HepG2 (cell line): ENCODE data around the gene UBE2H. TPM values are rescaled to one million over a fixed set of nuclear protein-coding genes. Genes with fewer than 3 reads are reported as not detected.

Experiments used
- ATAC-seq: fragments of 200-7000 bp; cut with Tn5 transposase; 3 replicates; pipeline ENCODE4 v1.9.1; 2020; ENCODE audit warnings: mild to moderate bottlenecking, moderate library complexity
- BruUV-seq: library from RNA; stranded (reverse); fragments of 400-500 nt; replicated peaks from 2 replicates; lab custom pipeline; 2021; lab: Mats Ljungman, UMichigan
- CTCF ChIA-PET: fragments of 300-600 bp; formaldehyde crosslinking; extraction: SDS; loops from one replicate; lab custom pipeline; 2021; ENCODE audit warnings: low total read pairs, inconsistent platforms, low intra/inter-chr PET ratio; lab: Yijun Ruan, JAX
- POLR2A ChIA-PET: fragments of 350-600 bp; sonication (Branson Sonifier 250); formaldehyde crosslinking; loops from one replicate; lab custom pipeline; 2020; ENCODE audit warnings: antibody characterized with exemption, inconsistent platforms; lab: Yijun Ruan, JAX
- DNase-seq: peaks from one replicate; pipeline ENCODE4 v3.0.0-alpha.2; 2015; ENCODE audit warnings: low spot score
- FAIRE-seq: peaks from 3 replicates; lab custom pipeline; 2011; peaks lifted over from hg19 to GRCh38; lab: Jason Lieb, UNC
- H2AFZ ChIP-seq: one replicate; pipeline ENCODE4 v1.6.1; 2011; ENCODE audit warnings: low read length, inconsistent platforms
- H3K27ac ChIP-seq: fragments of 300-600 bp; 3 replicates; pipeline ENCODE4 v1.8.0; 2011; ENCODE audit warnings: mixed run types, mild to moderate bottlenecking, mixed read lengths, low read length, inconsistent platforms; ENCODE audit not compliant: insufficient read depth; ENCODE audit errors: extremely low read length
- H3K27me3 ChIP-seq, 2 experiments: fragments of 200-600 bp in 1 of 2; 2 replicates in 1 of 2; 3 replicates in 1 of 2; pipeline versions ENCODE4 v1.6.0 to v1.8.0; 2011; ENCODE audit warnings: low read length in 2 of 2, mild to moderate bottlenecking in 2 of 2, moderate library complexity in 2 of 2, inconsistent platforms in 1 of 2; ENCODE audit not compliant: insufficient read depth in 2 of 2, control insufficient read depth in 1 of 2
- H3K36me3 ChIP-seq, 2 experiments: fragments of 200-600 bp in 1 of 2; replicated peaks in 1 of 2; 2 replicates in 1 of 2; 3 replicates in 1 of 2; pipeline versions ENCODE4 v1.5.1 to v1.8.0; 2011; ENCODE audit warnings: low read length in 2 of 2, inconsistent platforms in 1 of 2; ENCODE audit not compliant: insufficient read depth in 2 of 2, control insufficient read depth in 1 of 2
- H3K4me1 ChIP-seq: 2 replicates; pipeline ENCODE4 v1.5.1; 2012; ENCODE audit warnings: low read length, inconsistent platforms; ENCODE audit not compliant: insufficient read depth
- H3K4me2 ChIP-seq: 2 replicates; pipeline ENCODE4 v1.6.0; 2011; ENCODE audit warnings: low read depth, low read length, inconsistent platforms
- H3K4me3 ChIP-seq, 3 experiments: fragments of 200-600 bp in 1 of 3; sonication (generic), shearing (Covaris generic) in 1 of 3; replicated peaks in 1 of 3; 2 replicates each; pipeline ENCODE4 v1.5.1; 2011 to 2016; ENCODE audit warnings: low read length in 3 of 3, inconsistent platforms in 2 of 3, low read depth in 2 of 3, mild to moderate bottlenecking in 2 of 3, control low read depth in 1 of 3, mixed read lengths in 1 of 3; ENCODE audit not compliant: insufficient read depth in 1 of 3
- H3K79me2 ChIP-seq: one replicate; pipeline ENCODE4 v1.6.1; 2011; ENCODE audit warnings: low read length, inconsistent platforms; ENCODE audit not compliant: insufficient read depth
- H3K9ac ChIP-seq: 2 replicates; pipeline ENCODE4 v1.6.0; 2011; ENCODE audit warnings: mild to moderate bottlenecking, low read depth, low read length, inconsistent platforms; ENCODE audit not compliant: insufficient read depth
- H3K9me3 ChIP-seq: 2 replicates; pipeline ENCODE4 v1.5.1; 2012; ENCODE audit warnings: mild to moderate bottlenecking, low read length
- H4K20me1 ChIP-seq: 2 replicates; pipeline ENCODE4 v1.6.0; 2011; ENCODE audit warnings: inconsistent platforms, mild to moderate bottlenecking, low read length, moderate library complexity; ENCODE audit not compliant: insufficient read depth
- ELK4 ChIP-seq: sonication (generic); formaldehyde crosslinking; IDR thresholded peaks from 2 replicates; pipeline ENCODE4 v1.9.0; 2021; ENCODE audit warnings: missing genetic modification reagents, borderline replicate concordance
- KDM2A ChIP-seq: sonication (generic); formaldehyde crosslinking; IDR thresholded peaks from 2 replicates; pipeline ENCODE4 v1.4.0; 2020; ENCODE audit warnings: low read depth, missing genetic modification reagents, borderline replicate concordance
- KLF16 ChIP-seq, 2 experiments: sonication (generic) in 1 of 2; formaldehyde crosslinking in 1 of 2; IDR thresholded peaks; 2 replicates each; pipeline versions ENCODE4 v1.6.1 to v1.8.0; 2016 to 2023; ENCODE audit warnings: missing genetic modification reagents in 2 of 2, missing compliant biosample characterization in 1 of 2
- KMT2A ChIP-seq: sonication (generic); formaldehyde crosslinking; IDR thresholded peaks from 2 replicates; pipeline ENCODE4 v1.4.0; 2020; ENCODE audit warnings: missing genetic modification reagents
- MAFG ChIP-seq: sonication (generic); formaldehyde crosslinking; IDR thresholded peaks from 2 replicates; pipeline ENCODE4 v1.5.1; 2020; ENCODE audit warnings: mild to moderate bottlenecking, missing genetic modification reagents
- MTA3 ChIP-seq: sonication (generic); formaldehyde crosslinking; IDR thresholded peaks from 2 replicates; pipeline ENCODE4 v1.4.0; 2020; ENCODE audit warnings: missing genetic modification reagents
- MYNN ChIP-seq: sonication (generic); formaldehyde crosslinking; IDR thresholded peaks from 2 replicates; pipeline ENCODE4 v1.4.0; 2020; ENCODE audit warnings: mild to moderate bottlenecking, low read depth, missing genetic modification reagents
- NPAS2 ChIP-seq: sonication (generic); formaldehyde crosslinking; IDR thresholded peaks from 2 replicates; pipeline ENCODE4 v1.8.0; 2022; ENCODE audit warnings: mild to moderate bottlenecking, missing genetic modification reagents, borderline replicate concordance
- PAF1 ChIP-seq: IDR thresholded peaks from 2 replicates; pipeline ENCODE4 v1.6.1; 2016; ENCODE audit warnings: missing genetic modification reagents, missing compliant biosample characterization
- SP5 ChIP-seq: IDR thresholded peaks from 2 replicates; pipeline ENCODE4 v1.6.1; 2016; ENCODE audit warnings: low read depth, borderline replicate concordance
- ZBTB3 ChIP-seq: sonication (generic); formaldehyde crosslinking; IDR thresholded peaks from 2 replicates; pipeline ENCODE4 v1.4.0; 2020; ENCODE audit warnings: low read depth, mild to moderate bottlenecking, moderate library complexity, missing genetic modification reagents, borderline replicate concordance
- ZIK1 ChIP-seq: sonication (generic); formaldehyde crosslinking; IDR thresholded peaks from 2 replicates; pipeline ENCODE4 v1.5.0; 2020; ENCODE audit warnings: mild to moderate bottlenecking, low read depth, missing genetic modification reagents, borderline replicate concordance
- ZNF441 ChIP-seq: sonication (generic); formaldehyde crosslinking; IDR thresholded peaks from 2 replicates; pipeline ENCODE4 v1.7.0; 2021; ENCODE audit warnings: missing genetic modification reagents, borderline replicate concordance
- WGBS: methylation state at CpG from one replicate; pipeline ENCODE4 v1.1.6; 2017; ENCODE audit warnings: low lambda C conversion rate; 5-methylcytosine and 5-hydroxymethylcytosine counted together
- in situ Hi-C: cut with HindIII; loops from 2 replicates; pipeline ENCODE4 v1.10.0; 2017; ENCODE audit warnings: low pct_unique_long_range_greater_than_20kb; ENCODE audit not compliant: extremely low pct_ligation_motif_present
- intact Hi-C: fragments of 100-400 bp; cut with micrococcal nuclease; formaldehyde crosslinking; loops from one replicate; pipeline ENCODE4 v1.10.0; 2022; ENCODE audit not compliant: unreplicated experiment
- polyA plus RNA-seq, 8 experiments: library from polyadenylated mRNA; depleted of rRNA in 3 of 8; stranded (reverse) in 7 of 8; unstranded in 1 of 8; fragments of >200 nt; fragmentation: Illumina TruSeq in 4 of 8; extraction: Trizol in 4 of 8; gene quantifications; 2 replicates each; pipeline versions ENCODE4 v1.2.1 to v1.2.3, GENCODE V29; 2011 to 2016; ENCODE audit warnings: low read depth in 4 of 8, missing spikeins in 1 of 8, mixed read lengths in 1 of 8; ENCODE audit not compliant: insufficient read depth in 1 of 8
- total RNA-seq, 5 experiments: library from RNA; depleted of rRNA; stranded (reverse); fragments of >200 nt; fragmentation: Illumina TruSeq; extraction: Trizol; gene quantifications; 2 replicates each; pipeline ENCODE4 v1.2.3, GENCODE V29; 2016; ENCODE audit warnings: low read depth in 1 of 5

Gene UBE2H
- total and polyA plus RNA-seq, 2 of the 13 experiments (the other 11 are each of a cell fraction or from before 2014, with no cell fraction given): 15.5 to 40.1 TPM

- WGBS: 93% methylated on average over 3 of the region's 3 CpGs
- H3K4me2 ChIP-seq: no peak overlapping the region
- FAIRE-seq (no peak), ATAC-seq (no peak), DNase-seq (no peak)
- ChIA-PET CTCF (no interaction called here), POLR2A (no interaction called here)
- H2AFZ ChIP-seq: no peak overlapping the region
- no peak overlapping the region for H3K27ac ChIP-seq
- no peaks in the 10 kb centered on the region for H3K4me1 ChIP-seq
- no peaks in the 10 kb centered on the region; the same call in 1 of the 2 replicates for H4K20me1 ChIP-seq
- no peaks in the 10 kb centered on the region for H3K9me3 ChIP-seq
- in situ Hi-C loops: no loop called here
- no peak overlapping the region for H3K9ac ChIP-seq
- H3K36me3 ChIP-seq: peaks cover 5 to 11% of the 10 kb centered on the region in 2 experiments; a peak in 4 of 5 replicates
- H3K4me3 ChIP-seq: no peak overlapping the region
- no peaks in the 10 kb centered on the region for H3K27me3 ChIP-seq
- TF ChIP-seq KDM2A (no peak), ZIK1 (no peak)
- BruUV-seq: no TSS peak
- H3K79me2 ChIP-seq: peaks cover 2% of the 10 kb centered on the region
- intact Hi-C loops: no loop called here
These were observed 111.3 kb downstream of the UBE2H start for GRCh38 chr7:129841465-129841864.

- Histone ChIP-seq H3K36me3 (peaks cover 7 to 16% of the 10 kb centered on the region in 2 experiments; a peak in 4 of 5 replicates), H3K4me2 (no peak overlapping the region), H3K9ac (no peak overlapping the region), H3K4me3 (no peak overlapping the region), H3K4me1 (no peaks in the 10 kb centered on the region), H3K27ac (no peak overlapping the region), H3K9me3 (no peaks in the 10 kb centered on the region), H3K27me3 (no peaks in the 10 kb centered on the region), H3K79me2 (peaks cover 2% of the 10 kb centered on the region), H2AFZ (no peak overlapping the region), H4K20me1 (no peaks in the 10 kb centered on the region; the same call in 1 of the 2 replicates)
- ATAC-seq (no peak), DNase-seq (no peak), FAIRE-seq (no peak)
- no peak for TF ChIP-seq MAFG
- TF ChIP-seq SP5 (CRISPR knock-in tag): no peak
- TF ChIP-seq ELK4 (CRISPR knock-in tag): no peak
- no peak for TF ChIP-seq ZNF441 (CRISPR knock-in tag)
- no peak for TF ChIP-seq PAF1 (CRISPR knock-in tag)
- TF ChIP-seq KLF16 (CRISPR knock-in tag; IDR thresholded peaks at IDR 0.05): no peak
- no peak for TF ChIP-seq MTA3 (CRISPR knock-in tag)
- TF ChIP-seq MYNN (CRISPR knock-in tag): no peak
- TF ChIP-seq NPAS2 (CRISPR knock-in tag): no peak
- no peak for TF ChIP-seq KMT2A (CRISPR knock-in tag)
- no peak for TF ChIP-seq ZBTB3
- CTCF ChIA-PET: no interaction called here
- no TSS peak for BruUV-seq
- 90% methylated on average over 4 of the region's 4 CpGs for WGBS
- in situ Hi-C loops (no loop called here), intact Hi-C loops (no loop called here)
- POLR2A ChIA-PET: no interaction called here
These were observed 112.0 kb downstream of the UBE2H start for GRCh38 chr7:129840757-129841156.
